ENCODE results near the gene SAMD4A. TPM values are rescaled to one million over a fixed set of nuclear protein-coding genes. Genes with fewer than 3 reads are reported as not detected.

Gene SAMD4A
- total RNA-seq, 1 donor: 61.3 TPM

GRCh38 chr14:54582334-54582733 lies 15.4 kb downstream of the SAMD4A start:
- H3K4me3 ChIP-seq (ENCODE audit: low read depth, low read length): no peak overlapping the region
- TF ChIP-seq, protein P1, sequence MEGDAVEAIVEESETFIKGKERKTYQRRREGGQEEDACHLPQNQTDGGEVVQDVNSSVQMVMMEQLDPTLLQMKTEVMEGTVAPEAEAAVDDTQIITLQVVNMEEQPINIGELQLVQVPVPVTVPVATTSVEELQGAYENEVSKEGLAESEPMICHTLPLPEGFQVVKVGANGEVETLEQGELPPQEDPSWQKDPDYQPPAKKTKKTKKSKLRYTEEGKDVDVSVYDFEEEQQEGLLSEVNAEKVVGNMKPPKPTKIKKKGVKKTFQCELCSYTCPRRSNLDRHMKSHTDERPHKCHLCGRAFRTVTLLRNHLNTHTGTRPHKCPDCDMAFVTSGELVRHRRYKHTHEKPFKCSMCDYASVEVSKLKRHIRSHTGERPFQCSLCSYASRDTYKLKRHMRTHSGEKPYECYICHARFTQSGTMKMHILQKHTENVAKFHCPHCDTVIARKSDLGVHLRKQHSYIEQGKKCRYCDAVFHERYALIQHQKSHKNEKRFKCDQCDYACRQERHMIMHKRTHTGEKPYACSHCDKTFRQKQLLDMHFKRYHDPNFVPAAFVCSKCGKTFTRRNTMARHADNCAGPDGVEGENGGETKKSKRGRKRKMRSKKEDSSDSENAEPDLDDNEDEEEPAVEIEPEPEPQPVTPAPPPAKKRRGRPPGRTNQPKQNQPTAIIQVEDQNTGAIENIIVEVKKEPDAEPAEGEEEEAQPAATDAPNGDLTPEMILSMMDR (IDR thresholded peaks at IDR 0.05; ENCODE audit: insufficient read depth, low read depth, low read length): no peak
- DNase-seq (ENCODE audit: low read depth): no peak

DNA sequence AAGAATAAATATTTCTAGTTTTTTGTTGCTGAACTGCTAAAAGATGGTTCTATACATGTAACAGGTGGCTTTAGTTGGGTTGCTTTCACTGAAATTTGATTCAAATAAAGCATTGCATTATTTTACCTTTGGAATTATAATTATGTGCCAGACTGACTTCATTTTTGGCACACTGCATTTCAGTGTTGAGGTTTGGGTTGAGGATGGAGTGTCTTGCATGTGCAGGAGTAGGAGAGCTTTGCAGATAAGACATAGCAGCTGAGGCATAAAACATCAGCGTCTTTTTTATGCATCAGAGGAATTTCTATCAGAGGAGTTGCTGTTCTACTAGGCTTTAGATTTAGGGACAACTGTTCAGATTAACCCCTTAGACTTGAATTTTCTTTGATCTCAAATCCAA lies 17.2 kb downstream of the SAMD4A start:
- TF ChIP-seq, protein P1 (IDR thresholded peaks at IDR 0.05; ENCODE audit: insufficient read depth, low read depth, low read length): no peak
- no peak overlapping the region for H3K4me3 ChIP-seq (ENCODE audit: low read depth, low read length)
- no peak for DNase-seq (ENCODE audit: low read depth)

DNA sequence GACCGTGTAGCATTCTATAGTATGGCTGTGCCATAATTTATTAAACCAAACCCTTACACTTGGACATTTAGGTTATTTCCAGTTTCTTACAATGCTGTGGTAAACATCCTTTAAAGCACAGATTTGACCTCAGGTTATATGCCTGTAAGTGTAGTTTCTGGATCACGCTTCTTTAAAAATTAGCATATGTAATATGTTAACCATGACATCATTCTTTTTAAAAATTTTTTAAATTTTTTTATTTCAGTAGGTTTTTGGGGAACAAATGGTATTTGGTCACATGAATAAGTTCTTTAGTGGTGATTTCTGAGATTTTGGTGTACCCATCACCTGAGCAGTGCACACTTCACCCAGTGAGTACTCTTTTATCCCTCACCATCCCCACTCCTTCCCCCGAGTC lies 18.3 kb downstream of the SAMD4A start:
- TF ChIP-seq, protein P1 (IDR thresholded peaks at IDR 0.05; ENCODE audit: insufficient read depth, low read depth, low read length): no peak
- DNase-seq (ENCODE audit: low read depth): no peak
- no peak overlapping the region for H3K4me3 ChIP-seq (ENCODE audit: low read depth, low read length)

- TF ChIP-seq, protein P1 (IDR thresholded peaks at IDR 0.05; ENCODE audit: insufficient read depth, low read depth, low read length): no peak
- DNase-seq (ENCODE audit: low read depth): no peak
- H3K4me3 ChIP-seq (ENCODE audit: low read depth, low read length): no peak overlapping the region
These were observed 22.1 kb downstream of the SAMD4A start for GRCh38 chr14:54589076-54589475.

- TF ChIP-seq, protein P1 (IDR thresholded peaks at IDR 0.05; ENCODE audit: insufficient read depth, low read depth, low read length): no peak
- peak; percentile 70 for DNase-seq (ENCODE audit: low read depth)
- no peak overlapping the region for H3K4me3 ChIP-seq (ENCODE audit: low read depth, low read length)
These were observed 22.9 kb downstream of the SAMD4A start for GRCh38 chr14:54589843-54590242.

GRCh38 chr14:54590481-54590880 lies 23.6 kb downstream of the SAMD4A start:
- DNase-seq (ENCODE audit: low read depth): no peak
- TF ChIP-seq, protein P1 (IDR thresholded peaks at IDR 0.05; ENCODE audit: insufficient read depth, low read depth, low read length): no peak
- H3K4me3 ChIP-seq (ENCODE audit: low read depth, low read length): no peak overlapping the region

- no peak overlapping the region for H3K4me3 ChIP-seq (ENCODE audit: low read depth, low read length)
- TF ChIP-seq, protein P1 (IDR thresholded peaks at IDR 0.05; ENCODE audit: insufficient read depth, low read depth, low read length): no peak
- no peak for DNase-seq (ENCODE audit: low read depth)
These were observed 24.5 kb downstream of the SAMD4A start for GRCh38 chr14:54591461-54591860.
